Lower leg skin (tissue), 4 donors: ENCODE data around the gene NAA20. TPM values are rescaled to one million over a fixed set of nuclear protein-coding genes. Genes with fewer than 3 reads are reported as not detected.

Experiments
- DNase-seq, 2 donors: peaks; one replicate each; pipeline ENCODE4 v3.0.0-alpha.2; 2019; ENCODE audit warnings: low spot score in 2 of 2
- H3K4me3 ChIP-seq: fragments of 200-600 bp; sonication (generic); 2 replicates; pipeline ENCODE4 v1.5.1; 2017; ENCODE audit warnings: mild to moderate bottlenecking, low read depth; ENCODE audit not compliant: poor library complexity, severe bottlenecking
- POLR2A ChIP-seq, 2 donors: fragments of 450-650 bp; IDR thresholded peaks; one replicate each; pipeline ENCODE4 v1.6.1; 2016 to 2017; ENCODE audit warnings: antibody characterized with exemption in 2 of 2, mild to moderate bottlenecking in 1 of 2, moderate library complexity in 1 of 2
- WGBS, 2 donors: methylation state at CpG; one replicate each; pipeline ENCODE4 v1.1.5; 2018; 5-methylcytosine and 5-hydroxymethylcytosine counted together
- intact Hi-C: fragments of 100-400 bp; cut with DNase I; formaldehyde crosslinking; loops from one replicate; pipeline ENCODE4 v1.15.0; 2023; ENCODE audit warnings: low total_unique reads
- total RNA-seq, 4 donors: library from RNA; depleted of rRNA; stranded (reverse); fragments of >200 nt; gene quantifications; one replicate each; pipeline ENCODE4 v1.1.0, GENCODE V29; 2016
- TF ChIP-seq, protein P1 (sequence below), 3 donors: fragments of 450-650 bp; IDR thresholded peaks; one replicate each; pipeline ENCODE4 v1.5.1; 2016; ENCODE audit warnings: antibody characterized with exemption in 3 of 3, mild to moderate bottlenecking in 3 of 3, moderate library complexity in 2 of 3

NAA20 gene
- total RNA-seq, 4 donors from 2014 or later, result 27.2 to 38.4 (median 33.1) TPM

GRCh38 chr20:20063941-20064702, 47.0 kb downstream of the NAA20 start:
- no peak for DNase-seq
- intact Hi-C loops, result no loop called here
- TF ChIP-seq, protein P1, sequence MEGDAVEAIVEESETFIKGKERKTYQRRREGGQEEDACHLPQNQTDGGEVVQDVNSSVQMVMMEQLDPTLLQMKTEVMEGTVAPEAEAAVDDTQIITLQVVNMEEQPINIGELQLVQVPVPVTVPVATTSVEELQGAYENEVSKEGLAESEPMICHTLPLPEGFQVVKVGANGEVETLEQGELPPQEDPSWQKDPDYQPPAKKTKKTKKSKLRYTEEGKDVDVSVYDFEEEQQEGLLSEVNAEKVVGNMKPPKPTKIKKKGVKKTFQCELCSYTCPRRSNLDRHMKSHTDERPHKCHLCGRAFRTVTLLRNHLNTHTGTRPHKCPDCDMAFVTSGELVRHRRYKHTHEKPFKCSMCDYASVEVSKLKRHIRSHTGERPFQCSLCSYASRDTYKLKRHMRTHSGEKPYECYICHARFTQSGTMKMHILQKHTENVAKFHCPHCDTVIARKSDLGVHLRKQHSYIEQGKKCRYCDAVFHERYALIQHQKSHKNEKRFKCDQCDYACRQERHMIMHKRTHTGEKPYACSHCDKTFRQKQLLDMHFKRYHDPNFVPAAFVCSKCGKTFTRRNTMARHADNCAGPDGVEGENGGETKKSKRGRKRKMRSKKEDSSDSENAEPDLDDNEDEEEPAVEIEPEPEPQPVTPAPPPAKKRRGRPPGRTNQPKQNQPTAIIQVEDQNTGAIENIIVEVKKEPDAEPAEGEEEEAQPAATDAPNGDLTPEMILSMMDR (IDR thresholded peaks at IDR 0.05), result no peak
- no peak for TF ChIP-seq POLR2A (IDR thresholded peaks at IDR 0.05)
- no peak overlapping the region for H3K4me3 ChIP-seq
- WGBS, 2 donors, result 62 to 78% methylated on average over 12 of the region's 12 CpGs

DNA sequence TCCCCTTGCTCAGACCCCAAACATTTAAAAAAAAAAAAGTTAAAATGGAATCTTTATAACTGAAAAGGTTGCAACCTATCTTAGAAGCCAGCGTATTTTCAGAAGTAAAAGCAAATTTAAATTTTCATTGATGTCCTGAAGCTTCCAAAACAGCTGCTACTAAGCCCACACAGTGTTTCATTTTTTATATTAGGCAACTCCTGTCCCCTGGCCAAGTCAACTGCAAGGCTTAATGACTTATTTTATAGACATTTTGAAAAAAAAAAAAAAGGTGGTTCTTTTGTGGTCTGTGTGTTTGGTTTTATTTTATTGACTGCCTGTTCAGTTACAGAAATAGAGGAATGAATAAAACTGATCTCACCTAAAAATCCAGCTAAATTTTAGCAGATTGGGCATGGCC, 48.2 kb downstream of the NAA20 start:
- 76 to 88% methylated on average over 1 of the region's 1 CpG for WGBS, 2 donors
- no peak for DNase-seq
- no peak overlapping the region for H3K4me3 ChIP-seq
- intact Hi-C loops, result no loop called here
- TF ChIP-seq, protein P1 (IDR thresholded peaks at IDR 0.05), result no peak
- TF ChIP-seq POLR2A (IDR thresholded peaks at IDR 0.05), result no peak

DNA sequence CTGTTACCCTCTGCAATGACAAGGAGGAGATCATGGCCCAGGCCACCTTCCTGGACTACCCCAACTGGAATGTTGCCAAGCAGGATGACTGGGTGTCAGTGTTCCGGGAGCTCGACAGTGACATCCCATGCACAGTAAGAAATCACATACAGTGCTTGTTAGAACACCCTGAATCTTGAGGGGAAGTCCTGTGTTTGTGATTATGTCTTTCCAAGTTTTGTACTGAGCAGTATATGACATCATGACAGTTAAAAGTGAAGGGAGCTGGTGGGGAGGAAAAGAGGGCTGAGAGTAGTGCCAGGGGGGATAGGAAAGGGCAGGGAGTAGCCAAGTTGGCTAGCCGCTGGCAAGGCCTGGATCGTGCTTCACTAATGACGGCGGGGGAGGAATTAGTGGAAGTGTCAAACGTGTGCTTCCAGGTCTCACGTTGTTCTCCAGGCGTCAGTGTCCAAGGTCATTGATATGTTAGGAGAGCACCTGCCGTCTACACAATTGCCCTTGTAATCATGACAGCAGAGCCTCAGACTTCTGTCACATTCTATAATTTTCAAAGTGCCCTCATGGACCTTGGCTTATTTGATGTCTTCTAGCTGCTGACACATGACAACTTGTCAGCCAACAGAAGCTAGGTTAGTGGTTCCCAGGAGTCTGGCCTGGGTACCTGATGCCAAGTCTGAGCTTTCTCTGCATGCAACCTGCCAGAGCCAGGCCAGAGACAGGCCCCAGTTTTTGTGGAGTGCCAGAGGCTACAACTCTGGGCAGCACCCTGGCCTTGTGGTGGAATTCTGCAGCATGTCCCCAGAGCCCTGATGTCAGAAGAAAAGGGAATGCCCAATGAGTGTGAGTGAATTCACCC, 53.9 kb downstream of the NAA20 start:
- intact Hi-C loops, result no loop called here
- DNase-seq, result no peak
- no peak overlapping the region for H3K4me3 ChIP-seq
- TF ChIP-seq, protein P1 (IDR thresholded peaks at IDR 0.05), result no peak
- TF ChIP-seq POLR2A (IDR thresholded peaks at IDR 0.05), result no peak
- 65 to 73% methylated on average over 10 of the region's 10 CpGs for WGBS, 2 donors

- no peak for TF ChIP-seq POLR2A (IDR thresholded peaks at IDR 0.05)
- TF ChIP-seq, protein P1 (IDR thresholded peaks at IDR 0.05), result no peak
- 50 to 58% methylated on average over 15 of the region's 15 CpGs for WGBS, 2 donors
- no peak overlapping the region for H3K4me3 ChIP-seq
- intact Hi-C loops, result no loop called here
- no peak for DNase-seq
Measured at GRCh38 chr20:20073801-20074371, 56.7 kb downstream of the NAA20 start.

DNA sequence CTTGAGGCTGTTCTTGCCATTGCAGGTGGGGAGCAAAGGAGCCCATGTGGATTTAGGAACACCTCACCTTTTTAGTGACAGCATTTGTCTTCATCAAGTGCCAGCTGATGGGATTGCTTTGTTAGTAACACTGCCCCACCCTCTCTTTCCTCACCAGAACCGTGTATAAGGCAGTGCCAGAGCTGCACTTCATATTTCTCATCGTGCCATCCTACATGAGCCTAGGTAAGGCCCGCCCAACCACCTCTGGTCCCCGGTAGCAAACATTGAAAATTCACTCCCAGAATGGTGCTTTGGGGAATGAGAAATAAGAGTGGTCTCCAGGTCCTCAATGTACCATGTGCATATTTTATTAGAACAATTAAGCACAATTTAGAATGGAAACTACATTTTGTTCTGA, 57.9 kb downstream of the NAA20 start:
- intact Hi-C loops, result no loop called here
- H3K4me3 ChIP-seq, result no peak overlapping the region
- 72 to 77% methylated on average over 4 of the region's 4 CpGs for WGBS, 2 donors
- TF ChIP-seq, protein P1 (IDR thresholded peaks at IDR 0.05), result no peak
- no peak for TF ChIP-seq POLR2A (IDR thresholded peaks at IDR 0.05)
- no peak for DNase-seq
